GM19455 (cell line): ENCODE measurements around the gene KCNH2.

ENCODE experiments used
- ATAC-seq: cut with Tn5 transposase; IDR thresholded peaks from one replicate; pipeline ENCODE4 v1.9.1; 2021; ENCODE audit not compliant: unreplicated experiment

The KCNH2 gene

GRCh38 chr7:150938566-150938965 lies 39.6 kb downstream of the KCNH2 start:
- ATAC-seq: no peak

GRCh38 chr7:150937848-150938561 lies 40.1 kb downstream of the KCNH2 start:
- no peak for ATAC-seq

DNA sequence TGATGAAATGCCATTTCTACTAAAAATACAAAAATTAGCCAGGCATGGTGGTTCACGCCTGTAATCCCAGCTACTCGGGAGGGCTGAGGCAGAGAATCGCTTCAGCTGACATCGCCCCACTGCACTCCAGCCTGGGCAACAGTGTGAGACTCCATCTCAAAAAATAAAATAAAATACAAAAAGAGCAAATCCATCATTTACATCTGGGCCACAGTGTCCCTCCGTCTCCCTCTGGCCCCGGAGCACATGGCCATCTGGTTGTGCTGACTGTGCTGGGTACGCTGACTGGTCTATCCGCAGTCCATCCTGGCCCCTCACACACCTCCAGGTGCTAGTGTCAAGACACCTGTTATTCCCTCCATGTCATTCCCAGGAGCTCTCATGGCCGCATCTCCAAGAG lies 42.1 kb downstream of the KCNH2 start:
- no peak for ATAC-seq

DNA sequence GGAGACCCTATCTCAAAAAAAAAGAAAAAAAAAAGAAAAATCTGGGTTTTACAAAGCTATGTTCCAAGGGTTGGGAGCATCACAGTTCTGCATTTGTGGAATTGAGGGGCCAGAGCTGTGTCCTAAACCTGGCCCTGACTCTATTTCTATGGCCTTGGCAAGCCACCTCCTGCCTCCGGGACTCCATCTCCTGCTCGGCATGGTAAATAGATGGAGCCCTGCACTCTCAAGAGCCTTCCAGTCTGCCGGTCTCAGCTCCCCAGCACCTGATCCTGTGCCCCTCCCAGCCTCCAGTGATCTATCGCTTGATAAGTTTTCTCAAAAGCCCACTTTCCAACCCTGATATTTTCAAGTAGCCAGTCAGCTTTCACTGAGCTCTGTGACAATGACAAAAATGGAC lies 43.0 kb downstream of the KCNH2 start:
- ATAC-seq: no peak

DNA sequence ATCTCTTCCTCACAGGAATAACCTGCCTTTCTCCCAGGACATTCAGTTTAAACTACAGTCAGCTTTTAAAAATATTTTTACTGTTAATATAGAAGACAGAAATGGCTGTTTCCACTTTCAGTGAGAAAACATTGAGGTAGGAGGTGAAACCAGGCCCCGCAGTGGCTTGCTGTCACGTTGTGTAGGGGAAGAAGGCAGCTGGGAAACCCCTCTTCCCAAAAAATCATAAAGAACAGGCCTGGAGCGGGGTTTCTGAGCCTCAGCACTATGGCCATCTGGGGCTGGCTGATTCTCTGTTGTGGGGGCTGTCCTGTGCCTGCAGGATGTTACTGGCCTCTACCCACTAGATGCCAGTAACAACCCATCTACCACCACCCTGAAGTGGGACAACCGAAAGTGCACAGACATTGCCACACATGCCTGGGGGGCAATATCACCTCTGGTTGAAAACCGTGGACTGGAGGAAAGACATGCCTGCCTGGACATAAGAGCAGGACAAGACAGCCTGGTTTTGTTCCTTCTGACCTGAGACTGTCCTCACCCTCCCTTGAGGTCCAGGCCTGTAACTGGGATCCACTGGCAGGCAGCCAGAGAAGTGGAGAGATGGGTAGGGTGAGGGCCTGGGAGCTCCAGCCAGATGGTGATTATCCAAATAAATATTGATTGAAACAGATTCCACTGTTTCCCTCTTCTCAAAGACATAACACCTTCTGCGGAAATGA lies 43.9 kb downstream of the KCNH2 start:
- no peak for ATAC-seq

DNA sequence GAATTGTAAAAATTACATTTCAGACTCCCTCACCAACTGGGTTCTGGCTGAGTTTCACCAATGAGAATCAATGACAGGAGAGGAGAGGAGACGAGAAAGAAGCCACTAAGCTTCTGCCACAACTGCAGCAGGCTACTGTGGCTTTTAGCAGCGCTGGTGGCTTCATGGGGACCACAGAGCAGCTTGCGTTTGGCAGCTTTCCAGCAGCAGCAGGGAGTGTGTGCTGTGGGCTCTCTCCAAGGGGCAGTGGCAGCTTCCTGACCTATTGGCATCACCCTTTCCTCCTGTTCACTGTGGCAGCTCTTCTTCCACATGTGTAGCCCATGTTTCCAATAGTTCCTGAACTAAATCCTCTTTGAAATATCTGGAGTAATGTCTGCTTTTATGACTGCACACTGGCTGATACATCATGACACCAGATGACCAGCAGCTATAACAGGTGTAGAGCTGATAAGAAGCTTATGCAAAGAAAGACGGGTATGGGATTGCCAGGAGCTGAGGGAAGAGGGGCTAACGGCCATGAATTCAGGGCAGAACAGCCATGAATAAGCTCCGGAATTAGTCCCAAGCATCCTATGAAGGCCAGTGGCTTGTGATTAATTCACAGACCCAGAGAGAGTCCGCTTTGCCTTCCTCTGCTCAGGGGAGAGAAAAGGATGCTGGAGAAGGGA lies 46.8 kb downstream of the KCNH2 start:
- ATAC-seq: no peak

DNA sequence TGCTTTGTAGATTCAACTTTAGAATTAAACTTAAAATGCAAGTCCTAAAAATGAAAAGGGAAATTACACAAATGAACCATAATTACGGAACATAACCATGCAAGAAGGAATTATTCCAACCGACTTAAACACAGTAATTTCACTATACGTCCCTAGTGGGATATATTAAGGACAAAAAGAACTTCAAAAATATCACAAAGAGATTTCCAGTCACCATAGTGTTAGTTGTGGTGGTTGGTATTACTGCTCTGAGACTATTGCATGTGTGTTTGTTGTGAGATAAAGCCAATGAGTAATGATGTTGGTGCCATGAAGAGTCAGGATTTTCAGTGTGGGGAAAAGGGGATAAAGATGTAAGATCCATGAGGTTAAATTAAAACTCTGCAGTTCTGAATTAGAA lies 49.6 kb downstream of the KCNH2 start:
- ATAC-seq: no peak

DNA sequence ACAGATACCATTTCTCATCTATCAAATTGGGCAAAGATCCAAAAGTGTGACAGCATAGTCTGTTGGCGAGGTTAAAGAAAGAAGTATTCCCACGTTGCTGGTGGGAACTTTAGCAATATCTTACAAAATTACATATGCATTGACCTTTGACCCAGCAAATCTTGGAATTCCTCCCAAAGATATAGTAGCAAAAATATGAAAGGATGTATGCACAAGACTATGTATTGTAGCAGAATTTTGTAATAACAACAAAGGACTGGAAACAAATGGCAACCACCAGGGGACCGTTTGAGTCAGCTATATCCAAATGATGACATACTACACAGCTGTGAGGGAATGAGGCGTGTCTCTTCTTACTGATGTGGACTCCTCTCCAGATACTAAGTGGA lies 50.2 kb downstream of the KCNH2 start:
- no peak for ATAC-seq

DNA sequence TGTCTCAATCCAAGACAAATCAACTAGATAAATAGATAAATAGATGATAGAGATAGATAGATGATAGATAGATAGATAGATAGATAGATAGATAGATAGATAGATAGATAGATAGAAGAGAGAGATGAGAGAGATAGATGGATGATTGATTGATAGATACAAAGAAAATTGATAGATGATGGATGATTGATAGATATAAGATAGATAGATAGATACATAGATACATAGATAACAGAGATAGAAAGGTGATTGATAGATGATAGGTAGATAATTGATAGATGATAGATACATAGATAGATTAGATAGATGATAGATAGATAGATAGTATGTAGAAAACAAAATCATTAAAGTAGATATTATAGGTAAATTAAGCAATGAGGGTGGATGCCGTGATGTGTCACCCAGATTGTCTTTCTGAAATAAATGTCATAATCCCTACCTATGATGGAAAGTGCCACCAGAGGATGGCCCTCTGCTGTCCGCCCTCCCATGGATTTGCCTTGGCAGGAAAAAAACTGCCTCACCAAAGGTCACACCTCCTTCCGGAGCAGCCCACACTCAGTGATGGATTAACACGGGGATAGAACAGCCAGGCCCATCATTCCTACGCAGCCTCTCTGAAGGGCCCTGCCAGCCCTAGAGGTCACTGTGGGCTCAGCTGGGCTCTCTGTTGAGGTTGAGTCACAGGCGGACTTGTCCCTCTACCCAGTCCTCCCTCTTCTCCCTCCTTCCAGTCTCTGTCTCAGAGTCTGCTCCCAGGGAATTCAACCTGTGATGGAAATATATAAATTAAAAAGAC lies 50.8 kb downstream of the KCNH2 start:
- ATAC-seq: no peak

DNA sequence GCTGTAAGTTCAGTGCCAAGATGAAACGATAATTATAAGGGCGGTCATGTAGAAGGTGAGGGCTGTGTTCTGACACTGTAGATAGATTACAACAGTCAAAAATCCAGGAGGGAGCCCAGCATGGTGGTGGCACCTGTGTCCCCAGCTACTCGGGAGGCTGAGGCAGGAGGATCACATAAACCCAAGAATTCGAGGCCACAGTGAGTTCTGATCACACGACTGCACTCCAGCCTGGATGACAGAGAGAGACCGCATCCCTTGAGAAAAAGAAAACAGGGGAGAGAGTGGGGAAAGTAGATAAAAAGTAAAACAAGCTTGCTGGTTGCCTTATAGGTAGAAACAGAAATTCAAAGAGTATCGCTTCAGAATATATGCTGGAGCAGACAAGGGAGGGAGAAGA lies 52.1 kb downstream of the KCNH2 start:
- no peak for ATAC-seq

- no peak for ATAC-seq
Observed at GRCh38 chr7:150924369-150924781, 53.7 kb downstream of the KCNH2 start.

DNA sequence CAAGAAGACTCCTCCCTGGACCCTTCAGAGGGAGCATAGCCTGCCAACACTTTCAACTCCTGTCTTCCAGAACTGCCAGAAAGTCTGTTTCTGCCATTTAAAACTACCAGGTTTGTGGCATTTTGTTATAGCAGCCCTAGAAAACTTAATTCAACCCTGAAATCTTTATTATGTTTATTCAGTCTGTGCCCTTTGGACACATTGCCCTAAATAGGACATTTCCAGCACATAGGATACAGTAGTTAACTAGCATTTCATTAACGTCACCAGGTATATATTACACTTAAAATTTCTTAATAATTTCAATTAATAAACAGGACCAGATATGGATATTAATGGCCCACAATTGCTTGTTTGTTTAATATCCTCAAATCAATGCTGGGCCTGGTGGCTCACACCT lies 54.3 kb downstream of the KCNH2 start:
- ATAC-seq: no peak

- ATAC-seq: no peak
Observed at GRCh38 chr7:150923196-150923595, 54.9 kb downstream of the KCNH2 start.

- ATAC-seq: no peak
Observed at GRCh38 chr7:150919160-150919559, 59.0 kb downstream of the KCNH2 start.

- no peak for ATAC-seq
Observed at GRCh38 chr7:150918378-150918777, 59.7 kb downstream of the KCNH2 start.

- ATAC-seq: no peak
Observed at GRCh38 chr7:150917969-150918368, 60.2 kb downstream of the KCNH2 start.

DNA sequence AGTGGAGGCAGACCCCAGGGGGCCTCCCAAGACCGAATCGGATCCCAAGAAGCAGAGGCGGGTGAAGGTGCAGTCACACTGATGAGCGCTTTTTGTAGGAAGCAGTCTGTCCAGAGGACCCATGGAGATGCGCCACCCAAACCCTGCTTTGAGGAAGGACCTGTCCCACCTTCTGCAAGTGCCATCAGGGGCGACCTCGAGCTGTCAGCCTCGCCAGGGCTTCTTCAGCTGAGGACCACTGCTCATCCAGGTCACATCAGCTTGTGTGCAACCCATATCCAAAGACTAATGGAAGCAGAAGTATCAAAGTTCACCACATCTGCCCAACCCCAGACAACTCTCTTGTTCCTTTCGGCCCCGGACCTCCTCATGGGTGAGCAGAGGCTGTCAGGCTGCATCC lies 61.5 kb downstream of the KCNH2 start:
- ATAC-seq: no peak

- no peak for ATAC-seq
Observed at GRCh38 chr7:150914966-150915365, 63.2 kb downstream of the KCNH2 start.

- no peak for ATAC-seq
Observed at GRCh38 chr7:150914196-150914595, 63.9 kb downstream of the KCNH2 start.

- no peak for ATAC-seq
Observed at GRCh38 chr7:150912427-150912826, 65.7 kb downstream of the KCNH2 start.

DNA sequence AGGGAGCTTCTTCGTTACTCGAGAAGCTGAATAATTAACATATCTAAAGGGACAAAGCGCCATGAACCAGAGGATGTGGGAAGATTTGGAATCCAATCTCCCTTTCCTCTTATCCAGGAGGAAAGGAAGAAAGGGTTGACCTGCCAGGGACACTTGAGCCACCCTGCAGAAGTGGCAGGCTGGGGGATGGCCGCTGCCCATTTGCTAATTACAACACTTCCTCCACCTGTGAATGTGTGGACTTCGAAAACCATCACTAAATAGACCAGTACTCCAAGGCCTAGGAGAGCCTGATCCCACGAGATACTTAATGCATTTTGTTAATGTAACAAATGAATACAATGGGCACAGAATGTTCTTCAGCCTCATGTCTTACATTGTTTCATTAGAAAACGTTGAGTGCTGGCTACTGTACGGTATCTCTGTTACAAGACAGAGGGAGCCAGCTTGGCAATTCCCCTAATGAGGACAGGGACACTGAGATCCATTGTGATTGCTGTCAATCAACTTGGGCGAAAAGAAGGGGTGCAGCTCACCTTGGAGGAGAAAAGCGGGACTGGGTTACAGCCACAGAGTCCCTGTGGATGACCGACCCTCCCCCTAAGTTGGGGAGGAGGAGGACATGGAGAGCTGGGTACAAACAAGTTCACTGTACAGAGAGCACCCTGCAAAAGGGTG lies 66.4 kb downstream of the KCNH2 start:
- no peak for ATAC-seq
